ENCODE data around the gene ZNF827. TPM values are rescaled to one million over a fixed set of nuclear protein-coding genes. Genes with fewer than 3 reads are reported as not detected.

The ZNF827 gene
- total RNA-seq, 4 donors from 2014 or later = 2.6 to 17.9 (median 3.7) TPM

DNA sequence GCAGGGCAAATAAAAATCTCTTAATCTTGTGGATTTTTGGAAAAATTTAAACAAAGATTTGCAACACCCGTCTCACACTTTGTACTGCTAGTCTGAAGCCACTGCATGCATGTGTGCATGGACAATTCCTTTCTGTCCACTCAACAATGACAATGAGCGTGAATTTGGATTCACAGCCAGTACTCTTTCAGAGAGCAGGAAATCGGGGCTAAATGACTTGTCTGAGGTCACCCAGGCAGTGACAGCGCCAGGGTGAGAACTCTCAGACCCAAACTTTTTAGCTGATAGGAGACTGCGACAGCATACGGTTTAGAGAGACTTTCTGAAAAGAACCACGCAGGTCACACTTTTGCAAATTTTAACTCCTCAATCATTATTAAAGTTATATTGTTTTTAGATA lies 90.9 kb downstream of the ZNF827 start:
- 82 to 93% methylated on average over 7 of the region's 7 CpGs for WGBS, 2 donors
- no peak for DNase-seq (ENCODE audit: low spot score in 2 of 2)
- TF ChIP-seq CTCF (IDR thresholded peaks at IDR 0.05) = no peak
- no peak for TF ChIP-seq POLR2A (IDR thresholded peaks at IDR 0.05)
- intact Hi-C loops (cut with DNase I; ENCODE audit: low total_unique reads) = no loop called here
- no peak overlapping the region for H3K4me3 ChIP-seq (ENCODE audit: low read depth, poor library complexity, severe bottlenecking)

DNA sequence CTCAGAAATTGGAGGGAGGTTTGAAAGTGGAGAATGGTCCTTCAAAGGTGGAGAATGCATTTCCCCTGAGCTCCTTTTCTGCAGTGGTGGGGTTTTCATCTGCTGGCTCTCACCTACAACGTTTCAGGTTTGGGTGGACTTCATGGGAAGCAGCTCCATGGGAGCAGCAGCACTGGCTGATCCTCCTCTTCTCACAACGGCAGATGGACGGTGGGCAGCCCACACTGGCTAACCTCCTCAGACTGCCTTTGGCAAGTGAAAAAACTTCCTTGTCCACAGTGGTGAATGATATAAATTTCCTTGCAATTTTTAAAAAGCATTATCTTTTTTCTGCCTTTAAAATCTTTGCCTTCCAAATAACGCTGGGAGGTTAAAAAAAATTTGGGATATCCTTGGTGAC lies 93.5 kb downstream of the ZNF827 start:
- H3K4me3 ChIP-seq (ENCODE audit: low read depth, poor library complexity, severe bottlenecking) = no peak overlapping the region
- no peak for TF ChIP-seq CTCF (IDR thresholded peaks at IDR 0.05)
- no peak for TF ChIP-seq POLR2A (IDR thresholded peaks at IDR 0.05)
- intact Hi-C loops (cut with DNase I; ENCODE audit: low total_unique reads) = no loop called here
- WGBS, 2 donors = 90 to 92% methylated on average over 4 of the region's 4 CpGs
- no peak for DNase-seq (ENCODE audit: low spot score in 2 of 2)

- intact Hi-C loops (cut with DNase I; ENCODE audit: low total_unique reads) = no loop called here
- H3K4me3 ChIP-seq (ENCODE audit: low read depth, poor library complexity, severe bottlenecking) = no peak overlapping the region
- 80 to 83% methylated on average over 6 of the region's 6 CpGs for WGBS, 2 donors
- TF ChIP-seq CTCF (IDR thresholded peaks at IDR 0.05) (no peak), POLR2A (IDR thresholded peaks at IDR 0.05) (no peak)
- no peak for DNase-seq (ENCODE audit: low spot score in 2 of 2)
Observed at GRCh38 chr4:145843639-145844038, 95.0 kb downstream of the ZNF827 start.

DNA sequence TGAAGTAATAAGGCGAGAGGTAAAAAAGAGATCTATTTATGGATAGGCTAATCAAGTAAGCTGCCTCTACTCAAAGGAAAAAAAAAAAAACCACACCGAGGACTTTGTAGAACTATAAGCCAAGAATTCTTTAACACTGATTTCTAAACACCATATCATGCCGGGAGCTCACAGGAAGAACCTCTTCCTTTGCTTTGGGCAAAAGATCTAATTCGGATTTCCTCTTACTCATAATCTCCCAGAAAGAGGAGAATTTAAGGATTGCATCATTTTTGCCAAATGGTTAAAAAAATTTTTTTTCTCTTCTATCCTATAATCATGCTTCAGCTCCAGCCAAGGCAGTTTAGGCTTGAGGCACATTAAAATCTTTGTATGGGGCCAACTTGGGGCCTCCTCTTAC lies 95.5 kb downstream of the ZNF827 start:
- TF ChIP-seq CTCF (IDR thresholded peaks at IDR 0.05) (no peak), POLR2A (IDR thresholded peaks at IDR 0.05) (no peak)
- WGBS, 2 donors = 32 to 37% methylated on average over 4 of the region's 4 CpGs
- no peak overlapping the region for H3K4me3 ChIP-seq (ENCODE audit: low read depth, poor library complexity, severe bottlenecking)
- DNase-seq (ENCODE audit: low spot score in 2 of 2) = no peak
- intact Hi-C loops (cut with DNase I; ENCODE audit: low total_unique reads) = no loop called here

DNA sequence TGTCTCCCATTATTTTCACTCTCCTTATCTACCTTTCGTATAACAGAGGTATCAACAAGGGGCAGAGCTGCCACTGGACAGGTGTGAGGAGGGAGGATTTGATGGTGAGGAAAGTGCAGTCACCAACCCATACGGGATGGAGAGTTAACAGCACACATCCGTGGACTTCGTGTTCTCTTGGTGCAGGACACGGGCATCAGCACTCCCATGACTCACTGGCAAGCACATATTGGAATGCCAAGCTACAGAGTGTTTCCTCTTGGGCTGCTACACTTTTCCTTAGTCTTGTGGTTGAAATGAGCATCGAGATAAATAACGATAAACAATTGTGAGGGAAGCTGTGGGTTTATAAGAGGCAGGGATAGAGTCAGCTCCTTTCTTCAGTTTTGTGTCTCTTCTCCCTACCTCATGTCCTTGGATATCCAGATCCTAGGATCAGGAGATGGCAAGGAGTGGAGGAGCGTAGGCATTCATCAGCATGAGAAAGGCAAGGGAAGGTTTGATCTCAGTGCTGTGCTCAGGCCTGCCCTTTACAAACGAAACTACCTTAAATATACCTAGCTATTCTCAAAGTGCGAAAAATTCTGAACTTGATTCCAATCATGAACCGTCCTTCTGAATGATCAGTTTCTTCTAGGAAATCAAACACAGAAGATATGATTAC lies 96.3 kb downstream of the ZNF827 start:
- 92 to 93% methylated on average over 11 of the region's 11 CpGs for WGBS, 2 donors
- H3K4me3 ChIP-seq (ENCODE audit: low read depth, poor library complexity, severe bottlenecking) = no peak overlapping the region
- DNase-seq (ENCODE audit: low spot score in 2 of 2) = no peak
- intact Hi-C loops (cut with DNase I; ENCODE audit: low total_unique reads) = no loop called here
- TF ChIP-seq POLR2A (IDR thresholded peaks at IDR 0.05) = no peak
- TF ChIP-seq CTCF (IDR thresholded peaks at IDR 0.05) = no peak

- intact Hi-C loops (cut with DNase I; ENCODE audit: low total_unique reads) = no loop called here
- DNase-seq (ENCODE audit: low spot score in 2 of 2) = no peak
- WGBS, 2 donors = 97 to 98% methylated on average over 3 of the region's 3 CpGs
- TF ChIP-seq CTCF (IDR thresholded peaks at IDR 0.05) (no peak), POLR2A (IDR thresholded peaks at IDR 0.05) (no peak)
- no peak overlapping the region for H3K4me3 ChIP-seq (ENCODE audit: low read depth, poor library complexity, severe bottlenecking)
Observed at GRCh38 chr4:145840801-145841200, 97.8 kb downstream of the ZNF827 start.

All from lower leg skin (tissue), 4 donors.